ENCODE results near the gene OS9. TPM values are rescaled to one million over a fixed set of nuclear protein-coding genes. Genes with fewer than 3 reads are reported as not detected.
A peak's percentile ranks its signal among the peaks of the same experiment; 100 is the strongest.

Gene OS9
- total and polyA plus RNA-seq, 7 donors = 69.1 to 243 (median 140) TPM

DNA sequence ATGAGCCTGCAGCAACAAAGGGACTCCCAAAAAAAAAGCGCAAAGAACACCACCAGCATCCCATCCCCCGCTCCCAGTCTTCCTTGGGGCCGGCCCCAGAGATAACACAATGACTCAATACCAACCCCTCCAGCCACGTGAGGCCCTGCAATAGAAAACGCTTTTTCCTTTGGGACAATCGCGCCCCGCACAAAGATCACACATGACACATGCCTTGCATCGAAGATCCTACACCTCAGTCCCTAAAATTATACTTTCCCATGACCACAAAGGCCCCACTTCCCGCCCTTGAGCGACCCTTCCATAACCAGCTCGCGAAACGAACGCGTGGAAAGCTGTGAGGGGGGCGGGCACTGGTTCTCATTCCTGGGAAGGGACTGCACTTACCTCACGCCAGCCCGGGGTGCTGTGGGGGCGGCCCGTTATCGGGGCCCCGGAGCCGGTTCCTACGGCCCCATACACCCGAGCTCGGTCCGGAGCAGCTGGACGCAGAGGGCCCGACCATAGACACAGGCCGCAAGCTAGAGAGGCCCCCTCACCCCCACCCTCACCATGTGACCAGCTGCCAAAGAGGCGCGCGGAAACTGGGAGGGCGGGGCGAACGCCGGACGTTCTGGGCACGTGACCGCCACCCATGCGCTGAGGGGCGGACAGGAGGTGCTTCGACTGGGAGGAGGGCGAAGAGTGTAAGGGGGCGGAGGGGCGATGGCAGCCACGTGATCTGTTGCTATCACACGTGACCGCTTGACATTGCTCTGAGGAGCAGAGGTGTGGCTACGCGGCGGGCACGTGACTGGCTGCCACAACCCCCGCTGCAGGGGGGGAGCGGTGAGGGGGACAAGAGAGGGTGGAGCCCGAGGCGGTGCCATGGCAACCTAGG, 58.1 kb downstream of the OS9 start, which contains the start of gene CDK4:
TSS of gene CDK4 (minus strand) at position 523 of the 880 bp plus-strand sequence. CDS start 593 bp downstream, outside the sequence.
- 0% methylated on average over 58 of the region's 58 CpGs for WGBS, 2 donors
- H3K27ac ChIP-seq = peak within 1 kb of the TSS; percentile 86 to 91 (median 90)
- H3K27me3 ChIP-seq = no peaks in the 10 kb centered on the region
- intact Hi-C loops (cut with DNase I) = no loop called here
- no peaks in the 10 kb centered on the region for H3K9me3 ChIP-seq
- peak; percentile 100 for DNase-seq
- H3K4me3 ChIP-seq = peak within 1 kb of the TSS; percentile 56 to 76 (median 68)
- peaks cover 0 to 41% (median 36%) of the 10 kb centered on the region in 4 donors for H3K4me1 ChIP-seq
- peaks cover 0 to 40% (median 17%) of the 10 kb centered on the region in 4 donors for H3K36me3 ChIP-seq
- TF ChIP-seq, protein P1, sequence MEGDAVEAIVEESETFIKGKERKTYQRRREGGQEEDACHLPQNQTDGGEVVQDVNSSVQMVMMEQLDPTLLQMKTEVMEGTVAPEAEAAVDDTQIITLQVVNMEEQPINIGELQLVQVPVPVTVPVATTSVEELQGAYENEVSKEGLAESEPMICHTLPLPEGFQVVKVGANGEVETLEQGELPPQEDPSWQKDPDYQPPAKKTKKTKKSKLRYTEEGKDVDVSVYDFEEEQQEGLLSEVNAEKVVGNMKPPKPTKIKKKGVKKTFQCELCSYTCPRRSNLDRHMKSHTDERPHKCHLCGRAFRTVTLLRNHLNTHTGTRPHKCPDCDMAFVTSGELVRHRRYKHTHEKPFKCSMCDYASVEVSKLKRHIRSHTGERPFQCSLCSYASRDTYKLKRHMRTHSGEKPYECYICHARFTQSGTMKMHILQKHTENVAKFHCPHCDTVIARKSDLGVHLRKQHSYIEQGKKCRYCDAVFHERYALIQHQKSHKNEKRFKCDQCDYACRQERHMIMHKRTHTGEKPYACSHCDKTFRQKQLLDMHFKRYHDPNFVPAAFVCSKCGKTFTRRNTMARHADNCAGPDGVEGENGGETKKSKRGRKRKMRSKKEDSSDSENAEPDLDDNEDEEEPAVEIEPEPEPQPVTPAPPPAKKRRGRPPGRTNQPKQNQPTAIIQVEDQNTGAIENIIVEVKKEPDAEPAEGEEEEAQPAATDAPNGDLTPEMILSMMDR (IDR thresholded peaks at IDR 0.05) = no peak
- TF ChIP-seq EP300 (IDR thresholded peaks at IDR 0.05) (peak in 2 of 4 donors; percentile 35 to 86), POLR2AphosphoS5 (IDR thresholded peaks at IDR 0.05) (peak; percentile 73 to 93 (median 86)), POLR2A (IDR thresholded peaks at IDR 0.05) (peak; percentile 51 to 73)

DNA sequence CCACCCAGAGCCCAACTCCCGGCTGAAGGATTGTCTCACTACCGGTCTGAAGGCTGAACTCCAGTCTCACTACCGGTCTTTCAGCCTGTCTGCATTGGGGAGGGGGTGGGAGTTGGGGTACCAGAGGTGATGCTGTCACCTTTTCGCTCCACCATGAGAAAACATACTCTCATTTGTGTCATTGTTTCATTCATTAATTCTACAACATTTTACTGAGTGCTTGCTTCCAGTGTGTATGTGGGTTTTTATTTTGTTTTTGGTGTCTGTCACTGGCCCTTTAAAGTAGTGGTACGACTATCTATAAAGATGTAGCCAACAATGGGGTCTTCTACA, 58.7 kb downstream of the OS9 start:
- TF ChIP-seq POLR2A (IDR thresholded peaks at IDR 0.05) = no peak
- TF ChIP-seq, protein P1 (IDR thresholded peaks at IDR 0.05) = no peak
- TF ChIP-seq POLR2AphosphoS5 (IDR thresholded peaks at IDR 0.05) = no peak
- no peak for TF ChIP-seq EP300 (IDR thresholded peaks at IDR 0.05)
- Histone ChIP-seq H3K4me3 (peak overlapping the region in 3 of 4 donors; percentile 67 to 76 (median 70)), H3K27ac (peak overlapping the region; percentile 66 to 90 (median 88)), H3K4me1 (peaks cover 0 to 41% (median 37%) of the 10 kb centered on the region in 4 donors), H3K27me3 (no peaks in the 10 kb centered on the region), H3K36me3 (peaks cover 0 to 39% (median 12%) of the 10 kb centered on the region in 4 donors), H3K9me3 (no peaks in the 10 kb centered on the region)
- DNase-seq = no peak
- WGBS, 2 donors = 0 to 3% methylated on average over 5 of the region's 5 CpGs
- intact Hi-C loops (cut with DNase I) = no loop called here

DNA sequence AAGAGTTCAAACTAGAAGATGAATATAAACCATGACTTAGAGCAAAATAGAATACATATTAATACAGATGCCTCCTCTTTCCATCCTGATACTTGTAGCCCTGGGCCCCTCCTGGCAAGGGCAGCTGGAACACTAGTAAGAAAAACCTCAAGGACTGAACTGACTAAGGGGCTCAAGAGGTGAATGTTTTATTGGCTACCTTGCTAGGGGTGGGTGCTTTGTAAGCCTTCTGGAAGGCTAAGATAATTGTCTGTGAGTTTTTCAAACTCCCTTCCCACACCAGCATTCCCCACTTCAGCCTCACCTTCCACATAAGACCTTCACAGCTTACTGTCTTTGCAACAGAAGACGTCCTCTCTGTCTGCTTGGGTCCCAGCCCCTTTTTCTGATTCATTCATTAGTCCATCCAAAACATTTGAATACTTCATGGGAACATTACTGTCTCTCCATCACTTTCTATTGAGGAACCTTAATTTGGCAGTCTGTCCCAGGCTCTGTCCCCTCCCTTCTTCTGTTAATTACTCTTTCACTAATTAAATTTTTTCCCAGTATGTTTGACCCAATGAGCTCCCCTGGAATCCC, 59.9 kb downstream of the OS9 start:
- no peak for DNase-seq
- 29 to 42% methylated on average over 1 of the region's 1 CpG for WGBS, 2 donors
- peak overlapping the region in 1 of 4 donors; percentile 61 for H3K27ac ChIP-seq
- no peaks in the 10 kb centered on the region for H3K27me3 ChIP-seq
- H3K9me3 ChIP-seq = no peaks in the 10 kb centered on the region
- H3K36me3 ChIP-seq = peaks cover 0 to 39% (median 14%) of the 10 kb centered on the region in 4 donors
- H3K4me1 ChIP-seq = peaks cover 0 to 41% (median 37%) of the 10 kb centered on the region in 4 donors
- H3K4me3 ChIP-seq = no peak overlapping the region
- intact Hi-C loops (cut with DNase I) = no loop called here
- TF ChIP-seq EP300 (IDR thresholded peaks at IDR 0.05) (no peak), POLR2AphosphoS5 (IDR thresholded peaks at IDR 0.05) (no peak), POLR2A (IDR thresholded peaks at IDR 0.05) (no peak)
- TF ChIP-seq, protein P1 (IDR thresholded peaks at IDR 0.05) = no peak

DNA sequence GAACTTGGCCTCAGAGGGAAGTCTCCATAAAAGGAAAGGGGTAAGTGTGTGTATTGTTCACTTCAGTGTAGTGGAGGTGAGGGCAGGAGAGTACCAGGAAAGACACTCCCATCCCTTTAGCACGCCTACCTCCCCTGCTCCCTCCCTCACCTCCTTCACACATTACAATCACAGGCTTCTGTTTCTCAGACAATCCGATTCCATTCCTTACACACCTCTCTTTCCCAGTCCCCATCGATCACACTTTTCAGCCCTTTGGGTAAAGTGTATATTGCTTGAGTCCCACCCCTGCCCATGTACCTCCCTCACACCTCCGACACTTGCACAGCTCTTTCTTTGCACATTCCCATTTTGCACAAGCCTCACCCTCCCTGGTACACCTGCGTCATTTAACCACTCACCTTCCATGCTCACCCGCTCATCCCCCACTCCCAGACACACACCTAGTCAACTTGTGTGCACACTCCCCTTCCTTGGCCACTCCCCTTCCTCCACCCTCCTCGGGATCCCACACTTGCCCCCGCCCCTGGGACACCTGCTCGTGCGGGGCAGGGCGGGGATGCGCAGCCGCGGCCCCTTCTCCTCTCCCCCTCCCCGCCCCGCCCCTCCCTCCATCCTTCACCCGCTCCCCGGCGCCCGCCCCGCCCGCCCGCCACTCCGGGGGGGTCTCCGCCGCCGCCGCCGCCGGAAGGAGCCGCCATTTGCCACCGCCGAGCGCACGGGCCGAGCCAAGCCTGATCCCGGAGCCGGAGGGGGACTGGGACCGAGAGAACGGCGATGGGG, 60.7 kb downstream of the OS9 start, which contains the start of gene MARCHF9:
TSS of gene MARCHF9 (plus strand) at position 693 of the 783 bp plus-strand sequence. CDS start 426 bp downstream, outside the sequence.
- Histone ChIP-seq H3K27me3 (no peaks in the 10 kb centered on the region), H3K27ac (peak within 1 kb of the TSS; percentile 61 to 77 (median 66)), H3K9me3 (no peaks in the 10 kb centered on the region), H3K4me1 (peaks cover 0 to 41% (median 37%) of the 10 kb centered on the region in 4 donors), H3K4me3 (peak within 1 kb of the TSS; percentile 51 to 93 (median 84)), H3K36me3 (peaks cover 0 to 37% (median 13%) of the 10 kb centered on the region in 4 donors)
- WGBS, 2 donors = 1% methylated on average over 41 of the region's 41 CpGs
- TF ChIP-seq POLR2A (IDR thresholded peaks at IDR 0.05) (no peak), POLR2AphosphoS5 (IDR thresholded peaks at IDR 0.05) (peak in 1 of 4 donors; percentile 18)
- peak; percentile 79 for DNase-seq
- intact Hi-C loops (cut with DNase I) = no loop called here

All from sigmoid colon (tissue), 7 donors.